HG03378 (cell line): ENCODE data around the gene AASDHPPT.

Experiments
- ATAC-seq: cut with Tn5 transposase; IDR thresholded peaks from one replicate; pipeline ENCODE4 v1.9.1; 2021; ENCODE audit warnings: mild to moderate bottlenecking, moderate library complexity; ENCODE audit not compliant: unreplicated experiment

Gene AASDHPPT

DNA sequence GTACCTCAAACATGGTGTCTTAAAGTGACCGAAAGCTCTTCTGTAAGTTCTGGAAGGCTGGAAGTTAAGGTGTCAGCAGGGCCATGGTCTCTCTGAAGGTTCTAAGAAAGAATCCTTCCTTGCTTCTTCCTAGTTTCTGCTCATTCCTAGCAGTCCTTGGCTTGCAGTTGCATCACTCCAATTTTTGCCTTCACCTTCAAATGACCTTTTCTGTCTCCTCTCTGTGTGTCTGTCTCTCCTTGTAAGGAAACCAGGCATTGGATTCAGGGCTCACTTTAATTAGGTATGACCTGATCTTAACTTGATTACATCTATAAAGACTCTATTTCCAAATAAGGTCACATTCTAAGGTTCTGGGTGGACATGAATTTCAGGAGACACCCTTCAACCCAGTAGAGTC is 8.7 kb downstream of the AASDHPPT start:
- no peak for ATAC-seq

- no peak for ATAC-seq
These were observed 9.4 kb downstream of the AASDHPPT start for GRCh38 chr11:106086850-106087249.

- ATAC-seq, result peak; percentile 29
These were observed 10.5 kb downstream of the AASDHPPT start for GRCh38 chr11:106087815-106088435.

DNA sequence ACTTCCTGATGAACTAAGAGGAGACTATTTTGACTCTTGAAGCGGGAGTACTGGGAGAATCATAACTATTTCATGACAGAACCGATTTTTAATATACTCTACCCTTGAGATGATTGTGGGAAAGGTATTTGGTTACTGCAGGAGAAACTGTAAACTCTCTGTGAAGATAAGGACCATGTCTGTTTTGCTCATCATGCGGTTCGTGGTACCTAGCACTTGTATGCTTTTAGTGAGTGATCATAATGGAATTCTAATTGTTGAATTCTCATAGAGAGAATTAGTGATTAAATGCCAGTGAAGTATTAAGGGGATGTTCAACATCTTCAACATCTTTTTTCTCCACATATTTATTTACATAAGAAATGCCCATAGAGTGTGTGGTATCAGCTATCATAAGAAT is 11.4 kb downstream of the AASDHPPT start:
- no peak for ATAC-seq

- ATAC-seq, result peak; percentile 98
These were observed 14.1 kb downstream of the AASDHPPT start for GRCh38 chr11:106091480-106092123.

DNA sequence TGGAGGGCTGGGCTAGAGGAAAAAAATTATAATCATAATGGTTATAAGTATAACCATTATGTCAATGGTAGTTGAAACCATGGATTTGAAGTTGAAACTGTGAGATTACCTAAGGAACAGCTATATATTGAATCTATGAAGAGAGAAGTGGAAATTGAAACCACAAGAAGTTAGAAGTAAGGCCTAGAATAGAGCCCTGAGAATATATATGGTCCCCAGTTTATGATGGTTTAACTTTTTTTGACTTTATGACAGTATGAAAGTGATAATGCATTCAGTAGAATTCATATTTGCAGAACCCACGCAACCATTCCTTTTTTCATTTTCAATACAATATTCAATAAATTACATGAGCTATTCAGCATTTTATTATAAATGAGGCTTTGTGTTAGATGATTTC is 15.0 kb downstream of the AASDHPPT start:
- peak; percentile 32 for ATAC-seq

DNA sequence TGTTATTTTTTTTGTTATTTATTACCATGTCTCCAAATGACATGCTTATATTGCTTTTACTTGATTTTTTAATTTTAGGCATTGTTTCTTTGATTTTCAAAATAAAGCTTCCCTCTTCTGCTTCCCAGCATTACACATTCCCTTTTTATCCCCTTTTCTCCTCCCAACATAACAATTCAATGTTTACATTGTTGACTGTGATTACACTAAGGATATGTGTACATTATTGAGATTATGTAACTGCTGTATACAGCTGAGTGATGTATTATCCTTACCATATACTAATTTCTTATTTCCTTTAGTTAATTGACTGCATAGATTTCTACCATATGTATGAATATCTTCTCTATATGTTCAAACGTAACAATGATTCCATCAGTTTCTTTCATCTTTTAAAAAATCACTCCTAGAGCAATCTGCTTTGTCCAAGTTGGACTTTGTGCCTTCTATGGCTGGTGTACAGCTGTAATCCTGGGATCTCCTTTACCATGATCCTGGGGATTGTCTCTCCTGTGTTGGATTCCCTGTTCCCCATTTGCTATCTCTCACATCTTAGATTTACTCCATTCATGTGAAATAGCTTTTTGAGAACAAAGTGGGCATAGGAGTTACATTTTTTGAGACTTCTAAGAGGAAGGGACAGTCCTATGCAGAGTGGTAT is 21.6 kb downstream of the AASDHPPT start:
- ATAC-seq, result no peak

- ATAC-seq, result no peak
These were observed 23.9 kb downstream of the AASDHPPT start for GRCh38 chr11:106101370-106101769.

GRCh38 chr11:106101819-106102218 is 24.4 kb downstream of the AASDHPPT start:
- no peak for ATAC-seq

- ATAC-seq, result no peak
These were observed 28.5 kb downstream of the AASDHPPT start for GRCh38 chr11:106105986-106106385.

DNA sequence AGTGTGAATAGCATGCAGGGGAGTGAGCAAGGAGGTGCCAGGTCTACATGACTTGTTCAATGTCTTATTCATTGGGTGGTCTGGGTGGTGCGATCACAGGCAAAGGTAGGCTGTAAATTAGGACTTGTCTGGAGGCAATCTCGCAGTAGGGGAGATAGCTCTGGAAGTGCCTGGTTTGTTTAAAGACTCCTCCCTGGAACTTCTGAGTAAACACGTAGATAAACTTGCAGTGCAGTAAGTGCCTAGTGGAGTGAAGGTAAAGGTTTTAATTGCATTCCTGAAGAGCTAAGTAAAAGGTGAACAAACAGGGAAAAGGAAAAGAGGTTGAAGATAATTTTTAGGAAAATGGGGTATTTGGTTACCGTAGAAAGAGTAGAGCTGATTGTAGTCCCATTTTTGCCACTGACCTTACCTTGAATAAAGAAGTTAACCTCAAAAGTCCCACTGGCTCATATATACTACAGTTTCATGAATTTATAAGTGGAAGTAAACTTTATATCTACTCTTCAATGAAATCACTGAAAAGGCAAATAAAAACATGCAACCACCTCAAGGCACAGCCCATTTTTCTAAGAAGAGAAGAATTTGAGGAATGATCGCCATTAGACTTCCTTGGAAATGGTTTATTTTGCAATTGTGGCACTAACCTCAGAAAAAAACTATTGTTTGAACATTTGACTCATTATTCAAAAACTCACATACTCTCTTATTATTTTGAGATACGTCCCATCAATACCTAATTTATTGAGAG is 44.3 kb downstream of the AASDHPPT start:
- ATAC-seq, result no peak

- no peak for ATAC-seq
These were observed 50.1 kb downstream of the AASDHPPT start for GRCh38 chr11:106127604-106128003.

- ATAC-seq, result no peak
These were observed 51.3 kb downstream of the AASDHPPT start for GRCh38 chr11:106128740-106129139.

DNA sequence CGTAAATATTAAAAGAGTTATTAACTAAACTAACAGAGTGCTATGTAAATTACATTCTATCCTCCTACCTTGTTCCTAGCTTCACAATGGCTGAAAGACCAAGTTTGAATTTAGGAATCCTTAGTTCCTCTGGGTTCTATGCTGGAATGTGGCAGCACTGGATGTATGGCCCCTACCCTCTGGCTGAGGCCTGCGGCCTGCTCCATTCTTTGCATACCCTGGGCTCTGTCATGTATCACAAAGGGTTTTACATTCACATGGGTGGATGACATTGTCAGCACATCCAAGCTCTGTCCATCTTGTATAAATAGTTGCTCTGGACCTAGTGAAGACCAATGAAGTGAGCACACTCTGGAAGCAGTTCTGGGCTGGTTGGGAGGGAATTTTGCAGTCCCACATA is 54.5 kb downstream of the AASDHPPT start:
- ATAC-seq, result no peak

- no peak for ATAC-seq
These were observed 55.3 kb downstream of the AASDHPPT start for GRCh38 chr11:106132582-106133354.

DNA sequence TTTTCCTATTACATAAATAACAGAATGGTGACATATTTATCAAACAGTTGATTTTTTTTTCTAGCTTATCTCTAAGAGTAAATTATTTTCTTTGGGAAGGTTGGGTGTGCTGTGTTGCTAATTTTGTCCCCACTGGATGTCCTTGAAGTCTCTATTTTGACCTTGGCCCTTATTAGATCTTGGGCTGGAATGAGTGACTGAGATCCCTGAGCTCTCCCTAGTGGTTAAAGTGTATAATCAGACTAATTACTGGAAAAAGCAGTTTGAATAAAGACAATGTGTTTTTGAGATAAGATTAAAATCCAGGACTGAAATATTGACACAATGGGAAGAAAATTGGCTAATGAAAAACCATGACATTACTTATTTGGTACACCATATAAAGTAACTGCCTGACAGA is 56.1 kb downstream of the AASDHPPT start:
- ATAC-seq, result peak; percentile 67

GRCh38 chr11:106137061-106137460 is 59.6 kb downstream of the AASDHPPT start:
- ATAC-seq, result no peak

- no peak for ATAC-seq
These were observed 60.3 kb downstream of the AASDHPPT start for GRCh38 chr11:106137758-106138157.
